Measurements from ENCODE around the gene EN2. TPM values are rescaled to one million over a fixed set of nuclear protein-coding genes. Genes with fewer than 3 reads are reported as not detected.

EN2 gene
- total RNA-seq, 2 donors from 2014 or later: 0.27 TPM; not detected in 1

DNA sequence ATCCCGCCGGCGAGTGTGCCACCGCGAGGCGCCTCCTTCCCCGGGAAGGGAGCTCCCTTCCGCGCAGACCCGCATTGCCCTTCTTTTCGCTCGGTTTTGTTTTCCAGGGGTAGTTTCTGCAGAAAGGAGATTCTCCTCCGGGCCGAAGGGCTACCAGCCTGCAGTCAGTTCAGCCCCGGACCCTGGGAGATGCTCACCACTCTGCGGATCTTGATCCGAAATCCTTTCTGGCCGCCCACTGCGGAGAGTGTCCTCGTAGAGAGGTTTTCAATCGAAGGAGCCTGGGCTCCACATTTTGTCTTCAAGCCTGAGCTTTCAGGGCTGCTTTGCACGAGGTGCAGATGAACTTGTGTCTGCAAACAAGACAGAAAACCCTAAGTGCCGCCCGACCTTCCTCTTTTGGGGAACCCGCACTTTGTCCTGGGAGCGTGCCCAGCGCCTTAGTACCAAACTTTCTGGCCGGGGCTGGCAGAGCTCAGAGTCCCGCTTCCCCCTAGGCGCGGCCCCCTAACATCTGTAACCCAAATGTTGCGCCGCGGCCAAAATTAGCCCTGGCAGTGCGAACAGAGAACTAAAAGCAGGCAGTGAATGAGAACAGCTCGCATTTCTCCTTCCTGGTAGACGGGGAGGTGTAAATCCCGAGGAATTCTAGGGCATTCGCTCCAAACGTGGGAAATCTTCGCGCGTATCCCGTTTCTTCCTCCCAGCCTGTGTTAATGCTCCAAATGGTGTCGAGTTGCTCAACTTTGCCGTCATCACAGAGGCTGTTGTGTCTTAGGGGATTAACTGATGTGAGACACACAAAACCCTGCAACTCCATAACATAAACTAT lies 6.7 kb upstream of the EN2 start:
- DNase-seq (ENCODE audit: low spot score): no peak
- H3K4me3 ChIP-seq: no peak overlapping the region
- H3K4me1 ChIP-seq (ENCODE audit: control insufficient read depth in 1 of 2, low read depth in 2 of 2): peaks cover 5 to 41% of the 10 kb centered on the region in 2 donors
- peaks cover 21% of the 10 kb centered on the region for H3K27me3 ChIP-seq (replicated peaks; ENCODE audit: insufficient read depth)
- no peaks in the 10 kb centered on the region for H3K36me3 ChIP-seq
- H3K9me3 ChIP-seq: no peaks in the 10 kb centered on the region
- H3K27ac ChIP-seq: no peak overlapping the region
- TF ChIP-seq, protein P1, sequence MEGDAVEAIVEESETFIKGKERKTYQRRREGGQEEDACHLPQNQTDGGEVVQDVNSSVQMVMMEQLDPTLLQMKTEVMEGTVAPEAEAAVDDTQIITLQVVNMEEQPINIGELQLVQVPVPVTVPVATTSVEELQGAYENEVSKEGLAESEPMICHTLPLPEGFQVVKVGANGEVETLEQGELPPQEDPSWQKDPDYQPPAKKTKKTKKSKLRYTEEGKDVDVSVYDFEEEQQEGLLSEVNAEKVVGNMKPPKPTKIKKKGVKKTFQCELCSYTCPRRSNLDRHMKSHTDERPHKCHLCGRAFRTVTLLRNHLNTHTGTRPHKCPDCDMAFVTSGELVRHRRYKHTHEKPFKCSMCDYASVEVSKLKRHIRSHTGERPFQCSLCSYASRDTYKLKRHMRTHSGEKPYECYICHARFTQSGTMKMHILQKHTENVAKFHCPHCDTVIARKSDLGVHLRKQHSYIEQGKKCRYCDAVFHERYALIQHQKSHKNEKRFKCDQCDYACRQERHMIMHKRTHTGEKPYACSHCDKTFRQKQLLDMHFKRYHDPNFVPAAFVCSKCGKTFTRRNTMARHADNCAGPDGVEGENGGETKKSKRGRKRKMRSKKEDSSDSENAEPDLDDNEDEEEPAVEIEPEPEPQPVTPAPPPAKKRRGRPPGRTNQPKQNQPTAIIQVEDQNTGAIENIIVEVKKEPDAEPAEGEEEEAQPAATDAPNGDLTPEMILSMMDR (IDR thresholded peaks at IDR 0.05): no peak
- no peak for ATAC-seq (ENCODE audit: insufficient number of reproducible peaks, low FRiP score, low read depth)

DNA sequence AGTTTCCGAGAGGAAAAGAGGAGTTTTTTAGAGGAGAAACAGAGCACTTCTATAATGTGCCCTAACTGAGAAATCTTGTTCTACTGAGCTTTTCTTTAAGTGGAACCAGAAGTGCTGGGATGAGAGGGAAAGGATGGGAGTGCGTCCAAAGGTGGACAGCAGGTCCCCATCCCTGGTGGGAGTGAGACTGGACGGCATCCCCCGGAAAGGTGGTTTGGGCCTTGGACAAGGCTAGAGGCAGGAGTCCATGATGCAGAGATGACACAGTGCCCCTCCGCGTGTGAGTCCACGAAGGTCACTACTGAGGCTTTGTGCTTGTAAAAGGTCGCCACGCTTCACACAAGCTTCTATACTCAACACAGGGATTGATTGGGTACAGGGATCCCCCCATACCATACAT lies 6.1 kb upstream of the EN2 start:
- H3K4me3 ChIP-seq: no peak overlapping the region
- H3K27ac ChIP-seq: no peak overlapping the region
- TF ChIP-seq, protein P1 (IDR thresholded peaks at IDR 0.05): no peak
- H3K4me1 ChIP-seq (ENCODE audit: control insufficient read depth in 1 of 2, low read depth in 2 of 2): peaks cover 8 to 47% of the 10 kb centered on the region in 2 donors
- H3K9me3 ChIP-seq: no peaks in the 10 kb centered on the region
- no peak for ATAC-seq (ENCODE audit: insufficient number of reproducible peaks, low FRiP score, low read depth)
- peaks cover 21% of the 10 kb centered on the region for H3K27me3 ChIP-seq (replicated peaks; ENCODE audit: insufficient read depth)
- no peak for DNase-seq (ENCODE audit: low spot score)
- H3K36me3 ChIP-seq: no peaks in the 10 kb centered on the region

GRCh38 chr7:155452505-155453295 lies 5.2 kb upstream of the EN2 start:
- H3K4me1 ChIP-seq (ENCODE audit: control insufficient read depth in 1 of 2, low read depth in 2 of 2): peaks cover 13 to 52% of the 10 kb centered on the region in 2 donors
- H3K27me3 ChIP-seq (replicated peaks; ENCODE audit: insufficient read depth): peaks cover 21% of the 10 kb centered on the region
- DNase-seq (ENCODE audit: low spot score) (no peak), ATAC-seq (ENCODE audit: insufficient number of reproducible peaks, low FRiP score, low read depth) (no peak)
- TF ChIP-seq, protein P1 (IDR thresholded peaks at IDR 0.05): no peak
- no peaks in the 10 kb centered on the region for H3K9me3 ChIP-seq
- H3K27ac ChIP-seq: no peak overlapping the region
- no peak overlapping the region for H3K4me3 ChIP-seq
- no peaks in the 10 kb centered on the region for H3K36me3 ChIP-seq

- ATAC-seq (ENCODE audit: insufficient number of reproducible peaks, low FRiP score, low read depth) (no peak), DNase-seq (ENCODE audit: low spot score) (no peak)
- Histone ChIP-seq H3K27ac (no peak overlapping the region), H3K4me3 (peak overlapping the region; percentile 34), H3K9me3 (no peaks in the 10 kb centered on the region), H3K4me1 (ENCODE audit: control insufficient read depth in 1 of 2, low read depth in 2 of 2) (peaks cover 19 to 57% of the 10 kb centered on the region in 2 donors), H3K27me3 (replicated peaks; ENCODE audit: insufficient read depth) (peaks cover 21% of the 10 kb centered on the region), H3K36me3 (no peaks in the 10 kb centered on the region)
- TF ChIP-seq, protein P1 (IDR thresholded peaks at IDR 0.05): no peak
These were observed 4.4 kb upstream of the EN2 start for GRCh38 chr7:155453296-155454182.

All from thoracic aorta (tissue), 2 donors.